Left renal pelvis (tissue), 4 donors: ENCODE data around the gene LETM1. TPM values are rescaled to one million over a fixed set of nuclear protein-coding genes. Genes with fewer than 3 reads are reported as not detected.
"Not testable (repeated sequence)": the region's sequence is repeated elsewhere in the genome, so short reads cannot be mapped to it uniquely, and the experiment has no call there.

Experiments
- DNase-seq, 4 donors: peaks; one replicate each; pipeline ENCODE4 v3.0.0-alpha.2; 2013; ENCODE audit warnings: low read depth in 4 of 4, low spot score in 3 of 4
- polyA plus RNA-seq, 4 donors: library from polyadenylated mRNA; unstranded; fragments of 120-200 nt; gene quantifications; one replicate each; pipeline ENCODE4 v1.2.1, GENCODE V29; 2013; ENCODE audit not compliant: insufficient read length in 4 of 4

LETM1 gene
- polyA plus RNA-seq, 4 donors, result 14.8 to 30.4 (median 21.2) TPM

DNA sequence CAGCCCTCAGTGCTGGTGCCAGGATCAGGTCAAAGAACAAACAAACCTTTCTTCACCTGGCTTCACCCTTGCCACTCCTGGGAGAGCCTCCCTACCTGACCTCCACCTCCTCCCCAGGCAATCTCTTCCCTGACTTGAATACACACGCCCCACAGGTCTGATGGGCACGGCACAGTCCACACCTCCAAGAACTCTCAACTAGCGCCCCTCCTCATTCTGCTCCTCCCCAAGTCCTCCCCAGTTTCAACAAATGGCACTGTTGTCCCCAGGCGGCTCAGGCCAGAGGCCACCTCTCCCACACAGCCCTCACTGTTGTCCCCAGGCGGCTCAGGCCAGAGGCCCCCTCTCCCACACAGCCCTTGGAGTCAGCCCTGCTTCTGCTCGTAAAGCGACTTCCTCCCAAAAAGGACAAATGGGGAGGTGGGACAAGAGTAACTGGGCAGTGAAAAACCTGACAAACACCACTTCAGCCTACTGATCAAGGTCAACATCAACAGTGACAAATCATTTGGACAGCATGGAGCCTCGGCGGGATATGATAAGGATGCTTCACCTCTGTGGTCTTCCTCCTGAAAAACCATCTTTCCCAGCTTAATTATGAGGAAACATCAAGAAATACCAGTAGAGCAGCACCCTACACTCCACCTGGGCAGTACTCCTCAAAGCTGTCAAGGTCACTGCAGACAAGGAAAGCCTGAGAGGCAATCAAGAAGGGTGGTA lies 2.9 kb downstream of the LETM1 start:
- no peak for DNase-seq

DNA sequence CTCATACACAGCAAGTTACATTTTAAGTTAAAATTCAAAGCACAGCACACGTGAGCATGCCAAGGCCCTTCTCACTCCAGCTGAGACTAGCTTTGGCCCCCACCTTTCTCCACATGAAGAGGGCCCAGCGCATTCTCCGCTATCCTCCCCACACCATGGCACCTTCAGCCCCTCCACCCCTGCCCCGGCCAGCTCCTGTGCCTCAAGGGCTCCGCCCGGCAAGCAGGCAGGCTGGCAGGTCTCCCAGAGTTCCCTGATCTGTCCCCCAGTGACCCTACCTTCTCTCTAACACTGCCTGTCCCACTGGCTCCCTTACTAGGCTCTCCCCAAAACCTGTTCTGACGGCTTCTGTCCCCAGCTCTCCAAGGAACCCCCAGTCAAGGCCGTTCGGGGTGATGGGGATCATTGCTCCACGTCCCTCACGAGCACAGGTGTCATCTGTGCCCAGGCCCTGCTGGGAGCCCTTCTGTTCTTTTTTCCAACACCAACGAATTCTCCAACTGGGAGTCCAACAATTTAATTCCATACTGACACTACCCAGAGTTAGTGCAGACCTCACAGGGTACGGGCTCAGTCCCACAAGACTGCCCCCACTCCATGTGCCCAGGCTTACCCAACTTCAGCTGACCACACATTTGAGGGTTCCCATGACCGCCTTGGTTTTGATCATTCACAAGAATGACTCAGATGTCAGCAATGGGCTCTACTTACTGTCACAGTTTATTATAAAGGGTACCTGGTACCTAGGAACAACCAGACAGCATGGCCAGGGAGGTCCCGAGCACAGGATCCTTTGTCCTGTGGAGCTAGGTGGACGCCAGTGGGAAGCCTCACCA lies 4.2 kb downstream of the LETM1 start:
- DNase-seq, result no peak

DNA sequence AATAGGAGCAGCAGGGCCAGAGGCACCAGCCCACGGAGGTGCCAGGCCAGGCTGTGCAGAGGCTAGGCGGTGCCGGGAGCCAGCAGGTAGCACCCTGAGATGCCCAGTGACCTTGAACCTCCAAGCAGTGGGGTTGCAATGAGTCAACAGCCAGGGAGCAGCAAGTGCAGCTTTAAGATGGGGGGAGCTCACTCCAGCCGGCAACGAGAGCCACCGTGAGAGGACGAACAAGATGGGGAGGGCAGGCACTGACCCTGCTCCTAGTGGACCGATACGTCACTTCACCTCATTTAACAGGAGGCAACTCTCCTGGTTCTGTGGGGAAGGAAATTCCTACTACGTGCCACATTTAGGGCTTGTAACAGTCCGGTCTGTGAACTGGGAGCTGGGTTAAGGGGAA lies 4.8 kb downstream of the LETM1 start:
- no peak for DNase-seq

DNA sequence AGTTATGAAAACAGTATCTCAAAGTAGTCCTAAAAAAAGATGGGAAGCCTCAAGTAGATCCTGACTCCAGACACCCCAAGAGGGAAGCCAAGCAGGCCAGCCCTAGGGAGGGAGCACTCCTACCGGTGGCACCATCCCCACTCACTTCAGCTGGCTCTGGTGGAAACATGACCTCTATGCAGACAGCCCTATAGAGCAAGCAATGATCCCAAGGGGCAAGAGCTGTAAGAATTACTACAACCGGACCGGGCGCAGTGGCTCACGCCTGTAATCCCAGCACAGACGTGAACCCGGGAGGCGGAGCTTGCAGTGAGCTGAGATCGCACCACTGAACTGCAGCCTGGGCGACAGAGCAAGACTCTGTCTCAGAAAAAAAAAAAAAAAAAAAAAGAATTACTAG lies 5.7 kb downstream of the LETM1 start:
- no peak for DNase-seq

- DNase-seq, result no peak
These were observed 9.4 kb downstream of the LETM1 start for GRCh38 chr4:1846580-1846979.

DNA sequence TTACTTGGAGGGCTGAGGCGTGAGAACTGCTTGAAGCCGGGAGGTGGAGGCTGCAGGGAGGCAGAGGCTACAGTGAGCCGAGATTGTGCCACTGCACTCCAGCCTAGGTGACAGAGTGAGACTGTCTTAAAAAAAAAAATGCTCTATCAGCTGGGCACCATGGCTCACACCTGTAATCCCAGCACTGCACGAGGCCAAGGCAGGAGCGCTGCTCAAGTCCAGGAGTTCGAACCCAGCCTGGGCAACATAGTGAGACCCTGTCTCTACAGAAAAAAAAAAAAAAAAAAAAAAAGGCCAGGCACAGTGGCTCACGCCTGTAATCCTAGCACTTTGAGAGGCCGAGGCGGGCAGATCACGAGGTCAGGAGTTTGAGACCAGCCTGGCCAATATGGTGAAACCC lies 11.3 kb downstream of the LETM1 start:
- not testable (repeated sequence) for DNase-seq

DNA sequence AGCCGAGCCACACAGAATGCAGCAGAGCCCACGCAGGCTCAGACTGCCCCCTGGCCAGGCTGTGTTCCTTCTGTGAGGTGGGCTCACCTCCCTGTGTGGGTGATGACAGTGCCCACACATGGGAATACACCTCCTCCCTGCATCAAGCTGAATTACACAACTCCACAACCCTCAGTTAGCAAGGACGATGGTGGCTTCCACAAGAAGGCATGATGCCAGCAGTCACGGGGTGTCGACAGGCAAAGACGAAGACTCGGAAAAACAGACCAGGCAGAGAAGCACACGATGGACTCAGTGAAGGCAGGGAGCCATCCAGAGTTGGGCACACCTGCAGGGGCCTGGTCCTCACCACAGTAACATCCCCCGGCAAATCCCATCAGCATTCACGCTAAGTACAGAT lies 12.1 kb downstream of the LETM1 start:
- no peak for DNase-seq

DNA sequence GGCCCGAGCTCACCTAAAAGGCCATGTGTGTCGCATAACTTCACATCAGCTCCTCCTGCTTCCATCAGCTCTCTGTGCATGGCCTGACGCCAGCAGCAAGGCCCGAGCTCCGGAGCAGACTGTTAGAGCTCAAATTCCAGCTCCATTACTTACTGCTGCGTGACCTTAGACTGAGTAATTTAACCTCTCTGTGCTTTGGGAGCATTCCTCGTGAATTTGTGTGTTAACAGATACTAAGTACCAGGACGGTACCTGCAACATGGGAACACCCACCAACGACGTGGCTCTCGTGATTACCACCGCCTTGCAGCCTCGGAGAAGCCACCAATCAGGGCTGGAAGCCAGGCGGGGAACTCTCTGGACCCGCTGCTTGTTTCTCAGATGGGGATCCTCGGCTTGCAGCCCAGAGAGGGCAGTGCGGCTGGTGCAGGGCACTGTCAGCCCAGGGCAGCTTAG lies 12.9 kb downstream of the LETM1 start:
- DNase-seq, result no peak

DNA sequence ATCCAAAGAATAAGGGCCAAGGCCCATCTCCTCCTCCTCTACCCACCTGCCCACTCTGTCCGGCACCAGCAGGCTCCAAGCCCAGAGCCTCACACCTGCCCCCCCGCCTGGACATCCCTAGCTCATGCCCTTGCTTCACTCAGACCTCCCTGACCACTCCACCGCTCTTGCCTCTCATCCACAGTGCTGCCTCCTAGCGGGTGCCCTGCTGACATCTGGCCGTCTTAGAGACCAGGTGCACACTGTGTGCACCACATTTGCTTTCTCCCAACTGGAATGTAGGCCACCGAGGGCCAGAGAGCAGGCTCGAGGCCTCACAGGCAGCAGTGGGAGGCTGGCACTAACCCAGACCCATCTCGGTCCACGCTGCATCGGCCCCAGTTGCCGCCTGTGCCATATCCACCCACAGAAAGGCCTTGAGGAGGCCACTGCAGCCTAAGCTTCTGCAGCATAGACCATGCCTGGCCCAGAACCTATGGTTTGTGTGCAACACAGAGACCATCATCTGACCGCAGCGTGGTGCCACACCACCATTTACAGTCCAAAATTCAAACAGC lies 13.5 kb downstream of the LETM1 start:
- DNase-seq, result no peak

DNA sequence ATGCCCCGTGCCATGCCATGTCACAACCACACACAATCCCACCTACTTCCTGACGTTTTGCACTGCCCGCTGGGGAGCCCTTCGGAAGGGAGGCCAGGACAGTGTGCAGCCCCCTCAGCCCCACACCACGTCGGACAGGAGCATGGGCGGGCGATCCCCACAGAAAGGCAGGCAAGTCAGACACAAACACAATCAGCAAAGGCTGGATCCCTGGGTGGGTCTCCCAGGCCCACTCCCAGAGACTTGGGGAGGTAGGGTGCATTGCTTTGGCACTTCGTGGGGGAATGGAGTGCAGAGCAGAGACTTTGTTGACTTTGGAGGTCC lies 14.1 kb downstream of the LETM1 start:
- no peak for DNase-seq

DNA sequence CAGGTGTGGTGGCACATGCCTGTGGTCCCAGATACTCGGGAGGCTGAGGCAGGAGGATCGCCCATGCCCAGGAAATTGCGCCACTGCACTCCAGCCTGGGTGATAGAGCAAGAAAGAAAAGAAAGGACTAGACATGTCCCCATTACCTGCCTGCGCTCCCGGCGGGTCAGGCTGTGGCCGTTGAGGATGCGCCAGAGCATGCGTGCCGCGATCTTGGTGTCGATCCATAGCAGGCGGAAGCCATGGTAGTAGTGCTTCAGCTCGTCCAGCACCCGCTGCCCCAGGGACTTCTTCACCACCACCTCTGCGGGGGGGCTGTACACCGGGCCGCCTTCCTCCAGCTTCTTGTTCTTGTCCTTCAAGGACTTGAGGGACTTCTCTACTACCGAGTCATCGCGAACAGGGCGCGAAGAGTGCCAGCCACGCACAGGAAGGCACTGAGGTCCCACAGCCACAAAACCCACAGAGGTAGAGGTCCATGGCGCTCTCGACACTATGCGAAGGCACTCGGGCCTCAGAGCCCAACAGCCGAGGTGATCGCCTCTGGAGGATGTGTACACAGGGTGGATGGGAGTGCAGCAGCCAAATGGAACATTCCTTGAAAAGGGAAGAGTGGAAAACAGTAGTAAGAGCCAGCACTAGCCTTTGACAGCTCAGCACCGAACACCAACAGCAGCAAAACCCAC lies 14.6 kb downstream of the LETM1 start:
- no peak for DNase-seq

DNA sequence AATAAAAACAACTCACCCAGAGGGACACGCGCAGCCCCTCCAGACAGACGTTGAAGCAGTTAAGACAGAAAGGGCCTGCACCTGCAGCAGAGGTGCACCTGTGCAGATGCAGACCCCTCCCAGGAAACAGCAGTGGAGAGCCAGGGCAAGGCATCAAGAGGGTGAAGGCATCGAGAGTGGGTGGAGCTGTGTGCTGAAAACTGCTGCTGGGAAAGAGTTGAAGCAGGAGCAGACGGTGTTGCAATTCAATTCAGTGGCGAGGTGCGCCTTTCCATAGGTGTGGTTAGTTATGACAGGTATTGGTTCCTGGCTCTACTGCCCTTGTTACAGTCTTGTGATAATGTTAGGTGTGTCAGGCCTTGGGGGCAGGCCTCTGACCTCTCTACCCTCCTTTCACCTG lies 16.7 kb downstream of the LETM1 start:
- no peak for DNase-seq

- no peak for DNase-seq
These were observed 18.9 kb downstream of the LETM1 start for GRCh38 chr4:1837069-1837468.

DNA sequence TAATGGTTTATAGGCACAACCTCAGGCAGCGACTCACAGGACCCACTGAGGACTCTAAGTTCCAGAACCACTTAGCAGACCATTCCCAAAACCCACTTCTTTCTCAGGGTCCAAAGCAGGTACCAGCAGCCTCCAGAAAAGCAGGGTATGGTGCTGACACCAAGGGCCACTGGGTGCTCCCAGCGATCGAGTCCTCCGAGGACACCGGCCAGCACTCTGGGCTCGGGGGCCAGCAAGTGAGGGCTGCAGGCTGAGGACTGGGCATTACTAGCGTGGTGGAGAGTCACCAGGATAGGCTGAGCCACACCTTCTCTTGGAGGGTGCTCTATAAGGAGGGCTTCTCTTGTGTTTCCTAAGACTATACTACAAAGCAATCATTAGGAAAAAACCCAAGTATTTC lies 19.3 kb downstream of the LETM1 start:
- no peak for DNase-seq

GRCh38 chr4:1835836-1836235 lies 20.1 kb downstream of the LETM1 start:
- DNase-seq, result not testable (repeated sequence)

- DNase-seq, result no peak
These were observed 21.7 kb downstream of the LETM1 start for GRCh38 chr4:1834047-1834775.

DNA sequence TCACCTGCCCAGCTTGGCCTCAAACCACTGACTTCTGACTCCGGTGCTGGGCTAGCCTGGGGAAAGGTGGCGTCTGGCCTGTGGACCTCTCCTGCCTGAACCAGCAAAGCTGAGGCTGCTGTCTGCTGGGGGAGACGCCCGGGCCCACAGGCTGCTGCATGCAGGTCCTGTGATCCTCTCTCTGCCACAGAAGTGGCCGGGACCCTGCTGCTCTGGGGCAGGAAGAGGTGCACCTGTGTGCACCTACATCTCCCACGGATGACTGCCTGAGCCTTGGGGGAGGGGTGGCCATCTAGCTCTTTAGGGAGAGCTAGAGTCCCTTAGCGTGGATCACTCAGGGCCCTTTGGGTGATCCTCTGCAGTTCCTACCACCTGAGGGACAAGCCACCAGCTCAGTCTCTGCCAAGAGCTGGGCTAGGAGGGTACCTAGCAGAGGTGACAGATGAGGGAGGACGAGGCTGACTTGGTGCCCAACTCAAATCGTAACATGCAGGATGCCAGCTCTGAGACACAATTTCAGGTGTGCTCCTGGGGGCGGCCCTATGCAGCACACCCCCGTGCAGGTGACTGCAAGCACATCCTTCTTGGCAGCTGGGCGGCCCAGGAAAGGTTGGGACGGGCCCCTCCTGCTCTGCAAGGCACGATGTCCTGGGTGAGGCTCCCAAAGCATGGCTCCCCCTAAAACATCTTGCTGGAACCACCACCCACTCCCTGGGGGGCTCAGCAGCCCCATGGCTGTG lies 22.5 kb downstream of the LETM1 start:
- DNase-seq, result no peak

- no peak for DNase-seq
These were observed 23.3 kb downstream of the LETM1 start for GRCh38 chr4:1832690-1833089.

- DNase-seq, result no peak
These were observed 24.6 kb downstream of the LETM1 start for GRCh38 chr4:1831331-1831730.

DNA sequence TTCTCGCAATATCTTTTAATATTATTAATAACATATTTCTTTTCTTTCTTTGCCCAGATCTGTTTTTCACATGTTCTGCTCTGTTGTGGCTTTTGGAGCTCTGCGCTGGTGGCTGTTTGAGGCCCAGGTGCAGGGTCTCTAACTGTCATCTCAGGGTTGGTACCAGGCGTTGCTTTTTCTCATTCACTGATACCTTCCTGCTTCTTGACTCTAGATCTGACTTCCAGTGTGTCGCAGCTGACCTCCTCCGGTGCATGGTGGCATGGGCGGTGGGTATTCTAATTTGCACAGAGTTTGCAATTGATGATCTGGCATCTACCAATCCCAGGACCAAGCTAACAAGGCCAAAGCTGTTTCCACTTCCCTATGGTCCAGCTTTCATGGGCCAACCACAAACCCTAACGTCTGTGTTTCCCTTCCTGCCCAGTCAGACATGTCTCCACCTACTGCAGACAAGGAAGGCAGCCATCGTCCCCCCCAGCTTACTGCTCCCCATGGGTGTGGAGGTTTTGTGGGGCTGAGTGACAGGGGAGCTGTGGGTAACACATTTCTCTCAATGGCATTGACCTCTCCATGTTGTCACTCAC lies 25.2 kb downstream of the LETM1 start:
- no peak for DNase-seq
